HepG2 (cell line): Measurements from ENCODE around the gene CCDC86. TPM values are rescaled to one million over a fixed set of nuclear protein-coding genes. Genes with fewer than 3 reads are reported as not detected.

Experiments
- ATAC-seq: fragments of 200-7000 bp; cut with Tn5 transposase; 3 replicates; pipeline ENCODE4 v1.9.1; 2020; ENCODE audit warnings: mild to moderate bottlenecking, moderate library complexity
- BruUV-seq: library from RNA; stranded (reverse); fragments of 400-500 nt; replicated peaks from 2 replicates; lab custom pipeline; 2021; lab: Mats Ljungman, UMichigan
- CTCF ChIA-PET: fragments of 300-600 bp; formaldehyde crosslinking; extraction: SDS; loops from one replicate; lab custom pipeline; 2021; ENCODE audit warnings: low total read pairs, inconsistent platforms, low intra/inter-chr PET ratio; lab: Yijun Ruan, JAX
- POLR2A ChIA-PET: fragments of 350-600 bp; sonication (Branson Sonifier 250); formaldehyde crosslinking; loops from one replicate; lab custom pipeline; 2020; ENCODE audit warnings: antibody characterized with exemption, inconsistent platforms; lab: Yijun Ruan, JAX
- DNase-seq: peaks from one replicate; pipeline ENCODE4 v3.0.0-alpha.2; 2015; ENCODE audit warnings: low spot score
- FAIRE-seq: peaks from 3 replicates; lab custom pipeline; 2011; peaks lifted over from hg19 to GRCh38; lab: Jason Lieb, UNC
- H2AFZ ChIP-seq: one replicate; pipeline ENCODE4 v1.6.1; 2011; ENCODE audit warnings: low read length, inconsistent platforms
- H3K27ac ChIP-seq: fragments of 300-600 bp; 3 replicates; pipeline ENCODE4 v1.8.0; 2011; ENCODE audit warnings: mixed run types, mild to moderate bottlenecking, mixed read lengths, low read length, inconsistent platforms; ENCODE audit not compliant: insufficient read depth; ENCODE audit errors: extremely low read length
- H3K27me3 ChIP-seq, 2 experiments: fragments of 200-600 bp in 1 of 2; 2 replicates in 1 of 2; 3 replicates in 1 of 2; pipeline versions ENCODE4 v1.6.0 to v1.8.0; 2011; ENCODE audit warnings: low read length in 2 of 2, mild to moderate bottlenecking in 2 of 2, moderate library complexity in 2 of 2, inconsistent platforms in 1 of 2; ENCODE audit not compliant: insufficient read depth in 2 of 2, control insufficient read depth in 1 of 2
- H3K36me3 ChIP-seq, 2 experiments: fragments of 200-600 bp in 1 of 2; replicated peaks in 1 of 2; 2 replicates in 1 of 2; 3 replicates in 1 of 2; pipeline versions ENCODE4 v1.5.1 to v1.8.0; 2011; ENCODE audit warnings: low read length in 2 of 2, inconsistent platforms in 1 of 2; ENCODE audit not compliant: insufficient read depth in 2 of 2, control insufficient read depth in 1 of 2
- H3K4me1 ChIP-seq: 2 replicates; pipeline ENCODE4 v1.5.1; 2012; ENCODE audit warnings: low read length, inconsistent platforms; ENCODE audit not compliant: insufficient read depth
- H3K4me2 ChIP-seq: 2 replicates; pipeline ENCODE4 v1.6.0; 2011; ENCODE audit warnings: low read depth, low read length, inconsistent platforms
- H3K4me3 ChIP-seq, 3 experiments: fragments of 200-600 bp in 1 of 3; sonication (generic), shearing (Covaris generic) in 1 of 3; replicated peaks in 1 of 3; 2 replicates each; pipeline ENCODE4 v1.5.1; 2011 to 2016; ENCODE audit warnings: low read length in 3 of 3, inconsistent platforms in 2 of 3, low read depth in 2 of 3, mild to moderate bottlenecking in 2 of 3, control low read depth in 1 of 3, mixed read lengths in 1 of 3; ENCODE audit not compliant: insufficient read depth in 1 of 3
- H3K79me2 ChIP-seq: one replicate; pipeline ENCODE4 v1.6.1; 2011; ENCODE audit warnings: low read length, inconsistent platforms; ENCODE audit not compliant: insufficient read depth
- H3K9ac ChIP-seq: 2 replicates; pipeline ENCODE4 v1.6.0; 2011; ENCODE audit warnings: mild to moderate bottlenecking, low read depth, low read length, inconsistent platforms; ENCODE audit not compliant: insufficient read depth
- H3K9me3 ChIP-seq: 2 replicates; pipeline ENCODE4 v1.5.1; 2012; ENCODE audit warnings: mild to moderate bottlenecking, low read length
- H4K20me1 ChIP-seq: 2 replicates; pipeline ENCODE4 v1.6.0; 2011; ENCODE audit warnings: inconsistent platforms, mild to moderate bottlenecking, low read length, moderate library complexity; ENCODE audit not compliant: insufficient read depth
- AGO2 ChIP-seq: fragments of 200-400 bp; formaldehyde crosslinking; optimal IDR thresholded peaks from 2 replicates; pipeline ENCODE3; 2017; ENCODE audit warnings: mild to moderate bottlenecking, low read depth, low read length, moderate library complexity
- ATF3 ChIP-seq: sonication (generic); formaldehyde crosslinking; IDR thresholded peaks from 2 replicates; pipeline ENCODE4 v1.4.0; 2020; ENCODE audit warnings: missing genetic modification reagents
- ELF1 ChIP-seq: sonication (generic); formaldehyde crosslinking; IDR thresholded peaks from 2 replicates; pipeline ENCODE4 v1.4.0; 2020; ENCODE audit warnings: missing genetic modification reagents
- HNF4A ChIP-seq: sonication (generic); formaldehyde crosslinking; IDR thresholded peaks from 2 replicates; pipeline ENCODE4 v1.4.0; 2020; ENCODE audit warnings: missing genetic modification reagents
- HNF4G ChIP-seq, 2 experiments: sonication (generic) in 1 of 2; formaldehyde crosslinking in 1 of 2; IDR thresholded peaks; 2 replicates each; pipeline versions ENCODE4 v1.4.0 to v1.6.1; 2011 to 2020; ENCODE audit warnings: borderline replicate concordance in 2 of 2, low read depth in 2 of 2, mild to moderate bottlenecking in 2 of 2, low read length in 1 of 2, missing genetic modification reagents in 1 of 2, moderate library complexity in 1 of 2
- JUN ChIP-seq: sonication (generic); formaldehyde crosslinking; IDR thresholded peaks from 2 replicates; pipeline ENCODE4 v1.4.0; 2020; ENCODE audit warnings: mild to moderate bottlenecking, missing genetic modification reagents
- POLR2AphosphoS2 ChIP-seq: IDR thresholded peaks from 2 replicates; pipeline ENCODE4 v1.6.1; 2011; ENCODE audit warnings: low read depth, low read length, improper control_type of control experiment
- POLR2G ChIP-seq: fragments of 200-400 bp; formaldehyde crosslinking; IDR thresholded peaks from 2 replicates; pipeline ENCODE4 v1.6.1; 2018; ENCODE audit warnings: mild to moderate bottlenecking, low read depth, low read length, moderate library complexity
- RBAK ChIP-seq: sonication (generic); formaldehyde crosslinking; IDR thresholded peaks from 2 replicates; pipeline ENCODE4 v1.5.1; 2020; ENCODE audit warnings: mild to moderate bottlenecking, missing genetic modification reagents
- RBM22 ChIP-seq: fragments of 200-400 bp; formaldehyde crosslinking; optimal IDR thresholded peaks from 2 replicates; pipeline ENCODE3; 2017; ENCODE audit warnings: mild to moderate bottlenecking, low read length, moderate library complexity
- ZFP82 ChIP-seq: sonication (generic); formaldehyde crosslinking; IDR thresholded peaks from 2 replicates; pipeline ENCODE4 v1.5.1; 2020; ENCODE audit warnings: mild to moderate bottlenecking, missing genetic modification reagents, borderline replicate concordance
- WGBS: methylation state at CpG from one replicate; pipeline ENCODE4 v1.1.6; 2017; ENCODE audit warnings: low lambda C conversion rate; 5-methylcytosine and 5-hydroxymethylcytosine counted together
- in situ Hi-C: cut with HindIII; loops from 2 replicates; pipeline ENCODE4 v1.10.0; 2017; ENCODE audit warnings: low pct_unique_long_range_greater_than_20kb; ENCODE audit not compliant: extremely low pct_ligation_motif_present
- intact Hi-C: fragments of 100-400 bp; cut with micrococcal nuclease; formaldehyde crosslinking; loops from one replicate; pipeline ENCODE4 v1.10.0; 2022; ENCODE audit not compliant: unreplicated experiment
- polyA plus RNA-seq, 8 experiments: library from polyadenylated mRNA; depleted of rRNA in 3 of 8; stranded (reverse) in 7 of 8; unstranded in 1 of 8; fragments of >200 nt; fragmentation: Illumina TruSeq in 4 of 8; extraction: Trizol in 4 of 8; gene quantifications; 2 replicates each; pipeline versions ENCODE4 v1.2.1 to v1.2.3, GENCODE V29; 2011 to 2016; ENCODE audit warnings: low read depth in 4 of 8, missing spikeins in 1 of 8, mixed read lengths in 1 of 8; ENCODE audit not compliant: insufficient read depth in 1 of 8
- total RNA-seq, 5 experiments: library from RNA; depleted of rRNA; stranded (reverse); fragments of >200 nt; fragmentation: Illumina TruSeq; extraction: Trizol; gene quantifications; 2 replicates each; pipeline ENCODE4 v1.2.3, GENCODE V29; 2016; ENCODE audit warnings: low read depth in 1 of 5

Gene CCDC86
- total and polyA plus RNA-seq, 2 of the 13 experiments (the other 11 are each of a cell fraction or from before 2014, with no cell fraction given), result 33.8 to 37.6 TPM

- peaks cover 29% of the 10 kb centered on the region for H3K4me1 ChIP-seq
- CTCF ChIA-PET, result no interaction called here
- WGBS, result 96% methylated on average over 16 of the region's 17 CpGs
- H3K9me3 ChIP-seq, result no peaks in the 10 kb centered on the region
- intact Hi-C loops, result no loop called here
- H3K36me3 ChIP-seq, result peaks cover 27 to 51% of the 10 kb centered on the region in 2 experiments; a peak in 4 of 5 replicates
- H3K79me2 ChIP-seq, result peaks cover 6% of the 10 kb centered on the region
- H3K4me3 ChIP-seq, result no peak overlapping the region
- H3K27me3 ChIP-seq, result no peaks in the 10 kb centered on the region
- no peak overlapping the region for H3K27ac ChIP-seq
- DNase-seq (no peak), ATAC-seq (no peak)
- no peak overlapping the region for H3K4me2 ChIP-seq
- TF ChIP-seq AGO2 (peak; percentile 29), ZFP82 (CRISPR knock-in tag) (no peak), ATF3 (CRISPR knock-in tag) (no peak), JUN (CRISPR knock-in tag) (no peak)
- TF ChIP-seq, all 625 proteins: peak for 1
- no TSS peak for BruUV-seq
- H3K9ac ChIP-seq, result no peak overlapping the region
- no peak overlapping the region for H2AFZ ChIP-seq
- H4K20me1 ChIP-seq, result no peaks in the 10 kb centered on the region
- POLR2A ChIA-PET, result interaction anchor here (1.2 kb wide), 1 partner anchor 62 kb away, joined by 3 read pairs; the partner anchor contains the start of gene TMEM109
- no peak for FAIRE-seq
- in situ Hi-C loops, result no loop called here
Observed at GRCh38 chr11:60851327-60852104, 9.6 kb downstream of the CCDC86 start.

- in situ Hi-C loops, result no loop called here
- DNase-seq (no peak), ATAC-seq (no peak), FAIRE-seq (no peak)
- H3K9me3 ChIP-seq, result no peaks in the 10 kb centered on the region
- intact Hi-C loops, result no loop called here
- CTCF ChIA-PET, result no interaction called here
- peaks cover 27 to 48% of the 10 kb centered on the region in 2 experiments; a peak in 4 of 5 replicates for H3K36me3 ChIP-seq
- no peak overlapping the region for H3K4me2 ChIP-seq
- peaks cover 4% of the 10 kb centered on the region for H3K79me2 ChIP-seq
- no peak overlapping the region for H2AFZ ChIP-seq
- H3K4me3 ChIP-seq, result no peak overlapping the region
- POLR2A ChIA-PET, result no interaction called here
- 96% methylated on average over 60 of the region's 78 CpGs for WGBS
- no TSS peak for BruUV-seq
- H3K9ac ChIP-seq, result no peak overlapping the region
- H3K4me1 ChIP-seq, result peaks cover 37% of the 10 kb centered on the region
- no peaks in the 10 kb centered on the region for H4K20me1 ChIP-seq
- peak; percentile 28 for TF ChIP-seq RBM22
- peak; percentile 16; the same call in 1 of the 2 replicates for TF ChIP-seq HNF4A (CRISPR knock-in tag)
- TF ChIP-seq RBAK, result no peak
- 0 out of 2 replicates have a peak, but pooled peaks have one; percentile 27 for TF ChIP-seq HNF4G (IDR thresholded peaks at IDR 0.05; ENCODE audit: borderline replicate concordance, low read depth, low read length)
- no peak for TF ChIP-seq HNF4G (CRISPR knock-in tag; IDR thresholded peaks at IDR 0.05; ENCODE audit: borderline replicate concordance, low read depth)
- peak; percentile 87 for TF ChIP-seq AGO2
- peak; percentile 70 for TF ChIP-seq POLR2G
- TF ChIP-seq ELF1 (CRISPR knock-in tag), result no peak
- 0 out of 2 replicates have a peak, but pooled peaks have one; percentile 12 for TF ChIP-seq POLR2AphosphoS2
- peak overlapping the region; percentile 16 for H3K27ac ChIP-seq
- H3K27me3 ChIP-seq, result no peaks in the 10 kb centered on the region
Observed at GRCh38 chr11:60852117-60852981, 10.4 kb downstream of the CCDC86 start.
